Measurements from ENCODE around the gene HTRA3. TPM values are rescaled to one million over a fixed set of nuclear protein-coding genes. Genes with fewer than 3 reads are reported as not detected.

Gene HTRA3
- total and polyA plus RNA-seq, 2 experiments from 2014 or later: 1.3 to 3.6 TPM

GRCh38 chr4:8300832-8301231, 31.3 kb downstream of the HTRA3 start:
- no peaks in the 10 kb centered on the region for H3K9me2 ChIP-seq (ENCODE audit: insufficient read depth)
- no peak overlapping the region for H3K27ac ChIP-seq (ENCODE audit: low read depth)
- no peaks in the 10 kb centered on the region for H3K27me3 ChIP-seq (ENCODE audit: insufficient read depth)
- H3K4me3 ChIP-seq: no peak overlapping the region
- Mint-ChIP-seq H3K36me3 (ENCODE audit: low read depth) (no peaks in the 10 kb centered on the region; the same call in 2 of the 3 replicates), H3K27ac (no peak overlapping the region), H3K27me3 (ENCODE audit: insufficient read depth, low read depth, poor library complexity) (peaks cover 11% of the 10 kb centered on the region), H3K9me3 (no peaks in the 10 kb centered on the region), H3K4me1 (no peaks in the 10 kb centered on the region), H3K4me3 (no peak overlapping the region)
- H3K4me2 ChIP-seq: no peak overlapping the region
- no peaks in the 10 kb centered on the region for H3K79me2 ChIP-seq (replicated peaks; ENCODE audit: insufficient read depth)
- no peak overlapping the region for H2AFZ ChIP-seq
- no peaks in the 10 kb centered on the region for H3K36me3 ChIP-seq (ENCODE audit: insufficient read depth)
- no peaks in the 10 kb centered on the region for H4K20me1 ChIP-seq (replicated peaks; ENCODE audit: insufficient read depth)
- no peak for ATAC-seq
- TF ChIP-seq ZNF331 (CRISPR knock-in tag; IDR thresholded peaks at IDR 0.05; ENCODE audit: low read depth) (no peak), ZNF462 (CRISPR knock-in tag; IDR thresholded peaks at IDR 0.05) (no peak), ETS1 (IDR thresholded peaks at IDR 0.05) (no peak), POLR2AphosphoS5 (IDR thresholded peaks at IDR 0.05; ENCODE audit: low read depth) (no peak), NANOG (IDR thresholded peaks at IDR 0.05; ENCODE audit: borderline replicate concordance) (no peak), EZH2phosphoT487 (IDR thresholded peaks at IDR 0.05; ENCODE audit: unreplicated experiment) (no peak), CTCF (conservative IDR thresholded peaks at IDR 0.05; ENCODE audit: low read depth in 2 of 2) (no peak), STAT1 (IDR thresholded peaks at IDR 0.05; ENCODE audit: unreplicated experiment) (no peak), EZH2 (IDR thresholded peaks at IDR 0.05; ENCODE audit: low read depth, unreplicated experiment) (no peak), CREB1 (CRISPR knock-in tag; IDR thresholded peaks at IDR 0.05; ENCODE audit: low read depth) (no peak), JUNB (IDR thresholded peaks at IDR 0.05; ENCODE audit: unreplicated experiment) (no peak), REST (IDR thresholded peaks at IDR 0.05; ENCODE audit: unreplicated experiment) (no peak), ZNF114 (CRISPR knock-in tag; IDR thresholded peaks at IDR 0.05) (no peak)
- no peaks in the 10 kb centered on the region for H3F3A ChIP-seq (replicated peaks; ENCODE audit: low read depth)
- DNase-seq (ENCODE audit: low spot score): no peak
- H3K4me1 ChIP-seq (ENCODE audit: insufficient read depth): no peaks in the 10 kb centered on the region
